ENCODE data around the gene AKR1B1. TPM values are rescaled to one million over a fixed set of nuclear protein-coding genes. Genes with fewer than 3 reads are reported as not detected.
A peak's percentile ranks its signal among the peaks of the same experiment; 100 is the strongest.

The AKR1B1 gene
- total and polyA plus RNA-seq, 2 of the 4 experiments (the other 2 are of a cell fraction): 90.9 to 201 TPM

GRCh38 chr7:134454277-134454676 is 4.6 kb downstream of the AKR1B1 start:
- peak overlapping the region; percentile 71; the same call in 1 of the 2 replicates for H2AK5ac ChIP-seq (ENCODE audit: low read depth, low read length)
- WGBS, 2 experiments (ENCODE audit: extremely low coverage in 2 of 2, insufficient read length in 1 of 2): 0% methylated on average over 1 of the region's 4 CpGs; no CpG with 5 or more reads in 1 of the 2 experiments
- peak overlapping the region; percentile 75; the same call in 1 of the 2 replicates for H3K27ac ChIP-seq (ENCODE audit: insufficient read depth, low read length)
- DNase-seq (peak; percentile 64), ATAC-seq (ENCODE audit: low read depth) (0 out of 2 replicates have a peak, but pooled peaks have one; percentile 13)
- POLR2A ChIA-PET (ENCODE audit: unreplicated experiment): no interaction called here
- H3K9me1 ChIP-seq (ENCODE audit: insufficient read depth, low read length): peaks cover 29% of the 10 kb centered on the region
- H3K9ac ChIP-seq (ENCODE audit: low read depth, low read length): no peak overlapping the region
- H3K9me3 ChIP-seq (ENCODE audit: control insufficient read depth, insufficient read depth, low read length): no peaks in the 10 kb centered on the region
- H3K4me1 ChIP-seq (ENCODE audit: control insufficient read depth, insufficient read depth, low read length): peaks cover 37% of the 10 kb centered on the region
- H3K4me2 ChIP-seq (ENCODE audit: low read depth, low read length): peak overlapping the region; percentile 73
- H2BK120ac ChIP-seq (ENCODE audit: low read depth, low read length): peak overlapping the region; percentile 73
- dilution Hi-C loops (cut with HindIII; ENCODE audit: low sequenced_read_pairs, unreplicated experiment): no loop called here
- H4K8ac ChIP-seq (ENCODE audit: low read depth in 2 of 2, low read length in 2 of 2): peak overlapping the region; percentile 34 to 55; a peak in 3 of 4 replicates
- H3K4ac ChIP-seq (ENCODE audit: low read depth, low read length): peak overlapping the region; percentile 75
- TF ChIP-seq CEBPB (IDR thresholded peaks at IDR 0.05; ENCODE audit: low read depth, low read length) (peak; percentile 56), ELK1 (IDR thresholded peaks at IDR 0.05; ENCODE audit: borderline replicate concordance, low read depth, low read length) (no peak)
- peak overlapping the region; percentile 58 for H3K23ac ChIP-seq (ENCODE audit: low read depth, low read length)
- H3K4me3 ChIP-seq (ENCODE audit: insufficient read depth, low read depth, low read length): no peak overlapping the region
- peak overlapping the region; percentile 62 for H3K18ac ChIP-seq (ENCODE audit: low read depth, low read length)
- peak overlapping the region; percentile 12 for H2AFZ ChIP-seq (replicated peaks; ENCODE audit: low read length, poor library complexity)
- intact Hi-C loops (cut with micrococcal nuclease): no loop called here
- no peaks in the 10 kb centered on the region for H4K20me1 ChIP-seq (ENCODE audit: insufficient read depth, low read length)
- peaks cover 18% of the 10 kb centered on the region for H3K36me3 ChIP-seq (ENCODE audit: control insufficient read depth, insufficient read depth, low read length)
- peak overlapping the region; percentile 71; the same call in 1 of the 2 replicates for H4K91ac ChIP-seq (ENCODE audit: insufficient read depth, low read depth, low read length)
- peak overlapping the region; percentile 59 for H2BK5ac ChIP-seq (ENCODE audit: low read depth, low read length, poor library complexity, severe bottlenecking)
- in situ Hi-C loops (cut with MboI; ENCODE audit: low sequenced_read_pairs): no loop called here
- H2AK9ac ChIP-seq (replicated peaks; ENCODE audit: low read depth, low read length, poor library complexity): no peak overlapping the region
- peak overlapping the region; percentile 71; the same call in 2 of the 3 replicates for H2BK15ac ChIP-seq (ENCODE audit: low read depth, low read length)
- peak overlapping the region; percentile 61 for H4K5ac ChIP-seq (ENCODE audit: low read depth, low read length)
- peak overlapping the region; percentile 76 for H2BK20ac ChIP-seq (ENCODE audit: low read depth, low read length)
- H3K27me3 ChIP-seq (ENCODE audit: control insufficient read depth, insufficient read depth, low read length): no peaks in the 10 kb centered on the region
- no peak overlapping the region for H3K56ac ChIP-seq (ENCODE audit: extremely low read depth, insufficient read depth, low read length)
- no TSS peak for BruUV-seq (replicated peaks)
- CTCF ChIA-PET: interaction anchor here (1.3 kb wide), 1 partner anchor 22 kb away, joined by 5 read pairs; no protein-coding TSS in a partner anchor
- peaks cover 25 to 83% of the 10 kb centered on the region in 2 experiments for H3K79me1 ChIP-seq (ENCODE audit: low read depth in 1 of 2, low read length in 2 of 2)
- peak overlapping the region; percentile 79 for H3K14ac ChIP-seq (replicated peaks; ENCODE audit: low read depth, low read length)

Measured in IMR-90 (cell line).